Common myeloid progenitor, CD34-positive (primary cell): Measurements from ENCODE around the gene RHOC.
A peak's percentile ranks its signal among the peaks of the same experiment; 100 is the strongest.

Experiments used
- CTCF ChIA-PET: fragments of 350-600 bp; sonication (Branson Sonifier 250); formaldehyde crosslinking; loops from one replicate; lab custom pipeline; 2021; ENCODE audit warnings: antibody characterized with exemption; lab: Charles Lee
- POLR2A ChIA-PET: fragments of 350-600 bp; sonication (Branson Sonifier 250); formaldehyde crosslinking; loops from one replicate; lab custom pipeline; 2021; ENCODE audit warnings: antibody characterized with exemption; lab: Charles Lee
- DNase-seq, 3 donors: peaks; one replicate each; pipeline versions ENCODE4 v3.0.0 to v3.0.0-alpha.2; 2013
- H3K27ac ChIP-seq, 2 experiments: 1 replicate in 1 of 2; 2 replicates in 1 of 2; pipeline ENCODE4 v1.7.0; 2013; ENCODE audit warnings: inconsistent platforms in 2 of 2, low read length in 2 of 2, mild to moderate bottlenecking in 2 of 2, low read depth in 1 of 2, moderate library complexity in 1 of 2; ENCODE audit not compliant: severe bottlenecking in 2 of 2, insufficient read depth in 1 of 2, poor library complexity in 1 of 2
- H3K27me3 ChIP-seq, 5 experiments: replicated peaks in 2 of 5; 1 replicate in 3 of 5; 2 replicates in 2 of 5; pipeline versions ENCODE4 v1.6.1 to v1.7.0; 2013; ENCODE audit warnings: low read length in 4 of 5, mild to moderate bottlenecking in 2 of 5, moderate library complexity in 2 of 5, inconsistent platforms in 1 of 5; ENCODE audit not compliant: insufficient read depth in 5 of 5, control insufficient read depth in 4 of 5
- H3K36me3 ChIP-seq, 4 experiments: 1 replicate in 2 of 4; 2 replicates in 2 of 4; pipeline versions ENCODE4 v1.6.1 to v1.7.0; 2013; ENCODE audit warnings: low read length in 3 of 4, control low read depth in 1 of 4, mild to moderate bottlenecking in 1 of 4; ENCODE audit not compliant: control insufficient read depth in 4 of 4, insufficient read depth in 4 of 4
- H3K4me1 ChIP-seq, 4 experiments: 1 replicate in 3 of 4; 2 replicates in 1 of 4; pipeline versions ENCODE4 v1.6.1 to v1.7.1; 2013; ENCODE audit warnings: low read length in 3 of 4, mild to moderate bottlenecking in 3 of 4, control low read depth in 1 of 4, inconsistent platforms in 1 of 4, moderate library complexity in 1 of 4; ENCODE audit not compliant: control insufficient read depth in 4 of 4, insufficient read depth in 4 of 4; ENCODE audit errors: control extremely low read depth in 1 of 4
- H3K4me3 ChIP-seq, 7 experiments: 1 replicate in 4 of 7; 2 replicates in 3 of 7; pipeline versions ENCODE4 v1.5.1 to v1.7.0; 2013; ENCODE audit warnings: mild to moderate bottlenecking in 7 of 7, low read length in 6 of 7, moderate library complexity in 6 of 7, inconsistent platforms in 2 of 7, low read depth in 2 of 7, control low read depth in 1 of 7; ENCODE audit not compliant: insufficient read depth in 4 of 7, control insufficient read depth in 1 of 7; ENCODE audit errors: extremely low read depth in 1 of 7
- H3K9me3 ChIP-seq, 5 experiments: 1 replicate in 4 of 5; 2 replicates in 1 of 5; pipeline versions ENCODE4 v1.6.1 to v1.7.1; 2013; ENCODE audit warnings: low read length in 4 of 5, mild to moderate bottlenecking in 2 of 5, inconsistent platforms in 1 of 5, low read depth in 1 of 5, moderate library complexity in 1 of 5; ENCODE audit not compliant: control insufficient read depth in 4 of 5, insufficient read depth in 2 of 5; ENCODE audit errors: control extremely low read depth in 1 of 5
- WGBS: methylation state at CpG from one replicate; pipeline ENCODE4 v1.1.5; 2013; ENCODE audit not compliant: insufficient coverage; 5-methylcytosine and 5-hydroxymethylcytosine counted together

The RHOC gene

DNA sequence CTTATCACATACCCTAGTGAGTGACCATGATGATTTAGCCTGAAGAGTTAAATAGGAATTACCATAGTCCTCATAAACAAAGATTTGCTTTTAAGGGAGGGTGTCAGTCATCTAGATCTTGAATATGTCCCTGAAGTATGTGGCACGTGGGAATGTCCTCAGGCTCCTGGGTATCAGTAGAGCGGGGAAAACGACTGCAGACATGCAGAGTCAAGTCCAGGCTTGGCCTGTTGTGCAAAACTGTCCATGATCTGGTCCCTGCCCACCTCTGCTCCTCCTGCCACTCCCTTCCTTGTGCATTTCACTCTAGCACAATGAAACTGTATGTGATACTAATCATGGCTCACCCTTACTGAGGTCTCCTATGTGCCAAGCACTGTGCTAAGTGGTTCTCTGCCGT lies 19.6 kb downstream of the RHOC start:
- H3K27me3 ChIP-seq: no peaks in the 10 kb centered on the region
- DNase-seq: no peak
- H3K36me3 ChIP-seq: peaks cover 9 to 34% (median 22%) of the 10 kb centered on the region in 4 experiments
- 92% methylated on average over 4 of the region's 4 CpGs for WGBS
- ChIA-PET POLR2A (no interaction called here), CTCF (no interaction called here)
- H3K4me1 ChIP-seq: no peaks in the 10 kb centered on the region
- no peak overlapping the region for H3K4me3 ChIP-seq
- H3K9me3 ChIP-seq: no peaks in the 10 kb centered on the region
- no peak overlapping the region for H3K27ac ChIP-seq

DNA sequence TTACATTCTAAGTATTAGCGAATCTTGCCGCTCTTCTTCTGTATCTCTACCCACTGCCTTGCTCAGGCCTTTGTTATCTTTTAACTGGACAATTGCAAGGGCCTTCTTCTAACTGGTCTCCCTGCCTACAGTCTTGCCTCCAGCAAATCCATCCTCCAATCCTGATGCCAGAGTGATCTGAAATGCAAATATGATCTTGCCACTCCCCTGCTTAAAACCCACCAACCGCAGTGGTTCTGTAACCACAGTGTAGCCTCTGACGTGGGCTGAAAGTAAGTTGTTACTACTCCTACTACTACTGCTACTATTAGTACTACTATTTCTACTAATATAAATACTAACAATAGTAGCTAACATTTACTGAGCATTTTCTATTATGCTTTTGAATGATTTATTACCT lies 20.1 kb downstream of the RHOC start:
- no peaks in the 10 kb centered on the region for H3K4me1 ChIP-seq
- H3K27ac ChIP-seq: no peak overlapping the region
- 100% methylated on average over 2 of the region's 4 CpGs for WGBS
- no peak for DNase-seq
- H3K4me3 ChIP-seq: no peak overlapping the region
- no peaks in the 10 kb centered on the region for H3K27me3 ChIP-seq
- ChIA-PET CTCF (interaction anchor here (1.3 kb wide), 1 partner anchor 14 kb away, joined by 4 read pairs; no protein-coding TSS in a partner anchor), POLR2A (no interaction called here)
- H3K9me3 ChIP-seq: no peaks in the 10 kb centered on the region
- peaks cover 9 to 30% (median 19%) of the 10 kb centered on the region in 4 experiments for H3K36me3 ChIP-seq

DNA sequence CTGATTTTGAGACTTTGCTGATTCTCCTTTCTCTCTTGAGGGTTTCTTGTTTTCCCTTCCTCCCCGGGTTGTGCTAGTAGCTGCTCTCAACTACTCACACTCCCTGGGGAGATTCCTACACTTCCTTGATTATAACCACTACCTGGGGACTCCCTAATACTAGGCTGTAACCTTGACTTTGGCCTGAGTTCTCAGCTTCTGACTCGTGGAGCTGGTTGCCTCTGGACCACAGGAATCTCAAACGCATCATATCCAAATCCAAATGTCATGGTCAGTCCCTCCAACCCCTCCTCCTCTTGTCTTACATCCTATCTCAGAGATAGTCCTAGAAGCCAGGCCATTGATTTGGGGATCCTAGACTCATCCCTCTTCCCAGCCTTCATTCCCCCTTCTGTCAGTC lies 20.5 kb downstream of the RHOC start:
- DNase-seq: no peak
- CTCF ChIA-PET: interaction anchor here (1.3 kb wide), 1 partner anchor 14 kb away, joined by 4 read pairs; no protein-coding TSS in a partner anchor
- WGBS: 100% methylated on average over 2 of the region's 3 CpGs
- Histone ChIP-seq H3K27ac (no peak overlapping the region), H3K4me1 (no peaks in the 10 kb centered on the region), H3K27me3 (no peaks in the 10 kb centered on the region), H3K4me3 (no peak overlapping the region), H3K9me3 (no peaks in the 10 kb centered on the region), H3K36me3 (peaks cover 8 to 26% (median 16%) of the 10 kb centered on the region in 4 experiments)
- POLR2A ChIA-PET: no interaction called here

DNA sequence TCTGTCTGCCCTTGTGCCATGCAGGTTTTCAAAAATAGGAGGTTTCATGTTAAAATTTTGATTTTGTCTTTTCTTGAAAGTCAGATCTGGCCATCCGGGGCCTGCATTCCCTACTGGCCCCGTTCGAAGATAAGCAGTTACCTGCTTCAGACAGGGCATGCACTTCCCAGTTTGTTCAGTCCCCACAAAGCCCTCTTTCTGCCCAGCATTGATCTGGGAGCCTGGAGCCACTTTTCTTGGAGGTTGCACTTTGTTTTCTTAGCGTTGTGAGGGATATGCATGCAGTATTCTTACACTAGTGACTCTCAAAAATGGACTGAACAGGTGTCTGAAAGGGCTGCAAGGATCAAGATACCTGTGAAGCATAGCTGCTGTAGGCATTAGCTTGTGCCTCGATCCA lies 21.0 kb downstream of the RHOC start:
- WGBS: 98% methylated on average over 4 of the region's 5 CpGs
- peaks cover 6 to 24% (median 14%) of the 10 kb centered on the region in 4 experiments for H3K36me3 ChIP-seq
- DNase-seq: no peak
- no peak overlapping the region for H3K4me3 ChIP-seq
- H3K4me1 ChIP-seq: no peaks in the 10 kb centered on the region
- ChIA-PET POLR2A (no interaction called here), CTCF (interaction anchor here (1.1 to 1.3 kb wide), 2 partner anchors 12 to 13 kb away, joined by 4 to 6 read pairs; partner anchors contain the start of gene MOV10)
- H3K27me3 ChIP-seq: no peaks in the 10 kb centered on the region
- no peaks in the 10 kb centered on the region for H3K9me3 ChIP-seq
- H3K27ac ChIP-seq: no peak overlapping the region

DNA sequence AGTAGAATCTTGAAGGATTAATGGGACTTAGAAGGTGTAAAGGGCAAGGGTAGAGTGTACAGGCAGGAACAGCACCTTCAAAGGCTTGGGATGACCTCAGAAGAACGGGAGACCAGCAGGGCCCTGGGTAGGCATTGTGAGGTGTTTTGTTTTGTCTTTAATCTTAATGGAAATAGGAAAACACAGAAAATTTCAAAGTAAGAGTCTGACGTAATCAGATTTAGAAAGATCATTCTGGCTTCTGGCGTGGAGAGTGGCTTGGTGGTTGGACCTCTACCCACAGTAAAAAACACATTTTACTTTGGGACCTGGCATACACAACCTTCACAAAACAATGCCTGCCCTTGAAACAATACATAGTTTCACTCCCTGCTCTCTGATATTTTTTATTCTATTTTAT lies 28.3 kb downstream of the RHOC start:
- H3K27ac ChIP-seq: no peak overlapping the region
- no peak for DNase-seq
- H3K4me1 ChIP-seq: peaks cover 3 to 22% (median 16%) of the 10 kb centered on the region in 4 experiments
- H3K4me3 ChIP-seq: no peak overlapping the region
- H3K36me3 ChIP-seq: peaks cover 0 to 12% (median 3%) of the 10 kb centered on the region in 4 experiments
- H3K9me3 ChIP-seq: no peaks in the 10 kb centered on the region
- ChIA-PET CTCF (no interaction called here), POLR2A (no interaction called here)
- WGBS: 100% methylated on average over 2 of the region's 3 CpGs
- no peaks in the 10 kb centered on the region for H3K27me3 ChIP-seq

DNA sequence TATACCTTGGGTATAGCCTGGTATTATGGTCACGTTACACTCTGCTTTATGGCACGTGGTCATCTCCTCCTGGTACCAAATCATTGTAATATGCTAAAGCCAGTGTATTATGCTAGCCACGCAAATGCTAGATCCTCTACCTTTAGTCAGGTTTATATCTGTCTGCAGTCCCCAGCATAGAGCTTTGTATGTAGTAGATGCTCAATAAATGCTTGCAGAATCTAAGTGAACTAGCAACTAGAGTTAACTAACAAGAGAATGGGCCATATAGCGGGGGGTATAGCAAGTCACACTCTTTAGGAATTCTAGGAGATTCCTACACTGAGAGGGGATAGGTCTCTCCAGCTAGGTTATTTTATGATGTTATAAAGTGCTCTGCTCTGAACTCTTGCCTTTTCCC lies 29.4 kb downstream of the RHOC start:
- H3K4me3 ChIP-seq: no peak overlapping the region
- ChIA-PET POLR2A (no interaction called here), CTCF (no interaction called here)
- 100% methylated on average over 3 of the region's 4 CpGs for WGBS
- H3K27me3 ChIP-seq: no peaks in the 10 kb centered on the region
- no peaks in the 10 kb centered on the region for H3K9me3 ChIP-seq
- peaks cover 7 to 22% (median 18%) of the 10 kb centered on the region in 4 experiments for H3K4me1 ChIP-seq
- no peak overlapping the region for H3K27ac ChIP-seq
- peaks cover 0 to 10% (median 3%) of the 10 kb centered on the region in 4 experiments for H3K36me3 ChIP-seq
- no peak for DNase-seq

DNA sequence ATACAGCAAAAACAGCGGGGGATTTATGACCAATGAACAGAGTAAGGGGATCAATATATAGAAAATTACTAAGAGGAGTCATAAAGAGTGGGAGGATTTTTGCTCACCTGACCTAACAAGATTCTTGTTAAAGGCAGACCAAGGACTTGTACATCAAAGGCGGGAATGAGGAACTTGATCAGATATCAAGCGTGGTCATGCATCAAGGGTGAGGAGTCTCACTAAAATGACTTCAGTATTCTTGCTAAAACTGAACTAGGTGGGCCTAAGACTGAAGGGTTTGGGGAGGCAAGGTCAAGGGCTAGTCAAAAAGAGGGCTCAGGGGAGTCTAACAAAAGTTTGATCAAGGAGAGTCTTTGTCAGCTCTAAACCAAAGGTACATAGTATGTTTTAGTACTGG lies 30.4 kb downstream of the RHOC start:
- Histone ChIP-seq H3K27ac (no peak overlapping the region), H3K4me3 (no peak overlapping the region), H3K9me3 (no peaks in the 10 kb centered on the region), H3K4me1 (peaks cover 7 to 22% (median 18%) of the 10 kb centered on the region in 4 experiments), H3K27me3 (no peaks in the 10 kb centered on the region), H3K36me3 (peaks cover 4 to 12% (median 6%) of the 10 kb centered on the region in 4 experiments)
- WGBS: 86% methylated on average over 3 of the region's 3 CpGs
- DNase-seq: peak in 2 of 3 donors; percentile 43 to 58
- ChIA-PET POLR2A (no interaction called here), CTCF (interaction anchor here (1.1 to 2.7 kb wide), 2 partner anchors 13 to 28 kb away, joined by 3 to 11 read pairs; no protein-coding TSS in a partner anchor)
